GM18526 (cell line): Measurements from ENCODE around the gene ETV6.

Experiments used
- POLR2A ChIP-seq: IDR thresholded peaks from 3 replicates; pipeline ENCODE4 v1.6.1; 2011; ENCODE audit not compliant: insufficient read length; ENCODE audit errors: extremely low read depth

ETV6 gene

DNA sequence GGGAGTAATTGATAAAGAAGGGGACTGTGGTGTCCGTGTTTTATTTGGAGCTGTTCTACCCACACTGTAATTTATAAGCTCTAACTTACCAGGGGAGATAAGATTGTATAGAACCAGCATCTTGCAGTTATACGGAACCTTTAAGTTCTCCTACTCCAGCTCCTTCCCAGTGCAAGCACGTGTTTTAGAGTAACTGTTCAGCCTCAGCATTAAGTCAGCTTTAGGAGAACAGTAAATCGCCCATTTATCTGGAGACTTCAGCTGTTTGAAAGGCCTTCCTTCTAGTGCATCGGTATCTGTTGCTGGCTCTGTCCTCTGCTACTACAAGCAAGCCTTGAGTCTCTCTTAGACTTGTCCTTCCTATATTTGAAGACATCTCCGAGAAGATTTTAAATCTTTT lies 95.6 kb downstream of the ETV6 start:
- no peak for TF ChIP-seq POLR2A

- TF ChIP-seq POLR2A = no peak
These were observed 96.7 kb downstream of the ETV6 start for GRCh38 chr12:11746024-11746771.

GRCh38 chr12:11746940-11747716 lies 97.7 kb downstream of the ETV6 start:
- no peak for TF ChIP-seq POLR2A

GRCh38 chr12:11747969-11748368 lies 98.5 kb downstream of the ETV6 start:
- no peak for TF ChIP-seq POLR2A

DNA sequence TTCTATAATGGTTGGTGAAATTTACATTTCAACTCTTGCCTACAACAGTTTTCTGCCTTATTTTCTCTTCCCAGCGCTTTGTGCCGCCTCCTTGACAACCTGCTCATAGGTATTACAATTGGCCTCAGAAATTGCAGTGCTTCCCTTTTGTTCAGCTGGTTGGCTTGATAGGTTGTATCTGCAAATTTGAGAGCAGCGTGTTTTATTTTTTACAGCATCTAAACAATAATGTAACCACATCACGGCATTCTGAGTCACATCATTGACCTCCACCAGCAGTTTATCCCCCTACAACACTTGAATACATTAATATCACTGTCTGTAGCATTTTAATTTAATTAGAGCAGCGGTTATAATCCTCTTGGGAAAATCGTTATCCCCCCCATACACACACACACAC lies 99.4 kb downstream of the ETV6 start:
- no peak for TF ChIP-seq POLR2A

- TF ChIP-seq POLR2A = no peak
These were observed 100.6 kb downstream of the ETV6 start for GRCh38 chr12:11749943-11750690.

GRCh38 chr12:11752403-11753149 lies 103.1 kb downstream of the ETV6 start:
- no peak for TF ChIP-seq POLR2A

- no peak for TF ChIP-seq POLR2A
These were observed 103.7 kb downstream of the ETV6 start for GRCh38 chr12:11753150-11753499.

DNA sequence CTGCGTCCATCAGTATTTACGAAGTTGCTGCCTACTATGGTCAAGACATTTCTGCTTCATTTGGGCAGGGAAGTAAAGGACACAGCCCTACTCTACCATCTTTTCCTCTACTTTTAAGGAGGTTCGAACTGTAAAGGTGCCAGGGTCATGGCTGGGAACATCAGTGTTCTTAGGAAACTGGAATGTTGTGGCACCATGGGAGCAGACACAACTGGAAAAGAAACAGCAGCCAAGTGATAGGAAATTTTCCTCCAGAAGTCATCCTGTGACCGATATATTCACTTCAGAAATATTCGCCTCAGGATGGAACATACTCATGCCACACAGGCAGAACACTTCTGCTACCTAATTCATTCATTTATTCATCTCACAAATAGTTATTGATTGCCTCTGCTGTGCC lies 104.4 kb downstream of the ETV6 start:
- TF ChIP-seq POLR2A = no peak

DNA sequence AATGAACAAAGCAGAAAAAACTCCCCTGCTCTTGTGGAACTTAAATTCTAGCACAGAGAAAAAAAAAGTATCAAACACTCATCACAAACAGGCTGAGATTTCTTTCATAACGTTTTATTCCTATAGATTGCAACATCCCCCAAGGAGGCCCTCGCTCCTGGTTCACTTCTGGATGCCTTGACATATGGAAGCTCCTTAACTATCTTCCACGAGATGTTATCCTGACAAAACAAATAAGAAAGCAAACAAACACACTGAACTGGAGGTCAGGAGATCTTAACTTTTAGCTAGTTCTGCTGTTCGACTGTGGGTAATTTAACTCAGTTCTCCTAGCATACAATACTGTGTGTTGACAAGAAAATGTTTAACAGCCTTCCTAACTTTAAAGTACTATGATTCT lies 104.8 kb downstream of the ETV6 start:
- TF ChIP-seq POLR2A = no peak

- TF ChIP-seq POLR2A = no peak
These were observed 105.9 kb downstream of the ETV6 start for GRCh38 chr12:11755302-11755930.

GRCh38 chr12:11756022-11756421 lies 106.5 kb downstream of the ETV6 start:
- TF ChIP-seq POLR2A = no peak

GRCh38 chr12:11756523-11756922 lies 107.0 kb downstream of the ETV6 start:
- TF ChIP-seq POLR2A = no peak

GRCh38 chr12:11757095-11757494 lies 107.6 kb downstream of the ETV6 start:
- no peak for TF ChIP-seq POLR2A

- TF ChIP-seq POLR2A = peak; percentile 13
These were observed 108.1 kb downstream of the ETV6 start for GRCh38 chr12:11757531-11757930.
